ENCODE results near the gene APMAP.
"Not testable (repeated sequence)": the region's sequence is repeated elsewhere in the genome, so short reads cannot be mapped to it uniquely, and the experiment has no call there.

APMAP gene

GRCh38 chr20:25006431-25007167 is 14.0 kb upstream of the APMAP start:
- DNase-seq (ENCODE audit: low read depth) = no peak

- DNase-seq (ENCODE audit: low read depth) = no peak
These were observed 13.1 kb upstream of the APMAP start for GRCh38 chr20:25005661-25006060.

DNA sequence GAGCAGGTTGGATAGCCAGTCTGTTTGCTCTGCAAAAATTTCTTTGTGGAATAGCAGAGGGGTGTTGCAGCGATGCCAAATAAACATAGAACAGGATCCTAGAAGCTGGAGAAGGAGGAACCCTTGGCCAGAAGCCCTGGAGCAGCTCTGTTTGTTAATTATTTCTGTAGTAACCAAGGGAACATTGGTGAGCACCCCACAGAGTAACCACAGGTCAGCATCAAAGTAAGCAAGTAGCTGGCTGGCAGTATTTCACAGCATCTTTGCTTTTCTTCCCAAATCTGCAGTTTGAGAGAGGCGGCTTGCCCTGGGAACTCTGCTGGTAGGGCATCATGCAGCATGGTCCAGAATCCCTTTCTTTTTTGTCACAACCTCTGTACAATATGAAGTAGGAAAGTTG is 12.7 kb upstream of the APMAP start:
- no peak for DNase-seq (ENCODE audit: low read depth)

GRCh38 chr20:25003002-25003401 is 10.5 kb upstream of the APMAP start:
- DNase-seq (ENCODE audit: low read depth) = no peak

GRCh38 chr20:25001323-25001722 is 8.8 kb upstream of the APMAP start:
- not testable (repeated sequence) for DNase-seq (ENCODE audit: low read depth)

DNA sequence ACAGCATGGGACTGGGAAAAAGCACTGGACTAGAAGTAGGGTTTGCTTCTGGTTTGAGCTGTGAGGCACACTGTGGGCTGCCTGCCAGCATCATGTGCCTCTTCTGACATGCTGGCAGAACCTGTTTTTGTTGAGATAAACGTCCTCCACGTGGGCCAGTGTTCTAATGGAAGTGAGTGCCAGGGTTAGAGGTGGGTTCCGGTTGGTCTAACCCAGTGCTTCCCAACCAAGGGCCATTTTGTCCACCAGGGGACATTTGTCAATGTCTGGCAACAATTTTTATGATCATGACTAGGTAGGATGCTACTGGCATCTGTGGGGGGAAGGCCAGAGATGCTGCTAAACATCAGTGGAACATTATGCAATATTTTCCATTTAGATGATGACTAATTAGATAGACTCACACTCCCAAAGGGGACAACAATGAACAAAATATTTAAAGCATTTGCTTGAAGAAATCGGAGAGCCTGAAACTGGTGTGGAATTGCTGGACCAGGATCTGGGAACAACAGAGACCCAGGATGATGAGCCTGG is 7.8 kb upstream of the APMAP start:
- no peak for DNase-seq (ENCODE audit: low read depth)

DNA sequence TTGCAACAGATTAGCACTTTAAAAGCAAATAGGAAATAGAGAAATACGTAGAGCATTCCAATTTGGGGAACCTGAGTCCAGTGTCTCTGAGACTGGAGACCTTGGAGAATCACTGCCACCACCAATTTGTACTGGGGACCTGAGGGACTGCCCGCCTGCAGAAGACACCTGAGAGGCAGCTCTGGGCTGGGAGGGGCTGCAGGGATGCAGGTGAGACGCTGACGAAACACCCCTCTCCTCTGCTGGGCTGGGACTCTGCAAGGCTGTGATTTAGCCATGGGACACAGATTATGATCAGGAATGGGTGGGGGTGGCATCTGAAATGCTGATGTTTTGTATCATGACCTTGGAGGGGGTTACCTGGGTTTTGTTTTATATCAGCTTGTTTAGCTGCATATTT is 7.0 kb upstream of the APMAP start:
- no peak for DNase-seq (ENCODE audit: low read depth)

DNA sequence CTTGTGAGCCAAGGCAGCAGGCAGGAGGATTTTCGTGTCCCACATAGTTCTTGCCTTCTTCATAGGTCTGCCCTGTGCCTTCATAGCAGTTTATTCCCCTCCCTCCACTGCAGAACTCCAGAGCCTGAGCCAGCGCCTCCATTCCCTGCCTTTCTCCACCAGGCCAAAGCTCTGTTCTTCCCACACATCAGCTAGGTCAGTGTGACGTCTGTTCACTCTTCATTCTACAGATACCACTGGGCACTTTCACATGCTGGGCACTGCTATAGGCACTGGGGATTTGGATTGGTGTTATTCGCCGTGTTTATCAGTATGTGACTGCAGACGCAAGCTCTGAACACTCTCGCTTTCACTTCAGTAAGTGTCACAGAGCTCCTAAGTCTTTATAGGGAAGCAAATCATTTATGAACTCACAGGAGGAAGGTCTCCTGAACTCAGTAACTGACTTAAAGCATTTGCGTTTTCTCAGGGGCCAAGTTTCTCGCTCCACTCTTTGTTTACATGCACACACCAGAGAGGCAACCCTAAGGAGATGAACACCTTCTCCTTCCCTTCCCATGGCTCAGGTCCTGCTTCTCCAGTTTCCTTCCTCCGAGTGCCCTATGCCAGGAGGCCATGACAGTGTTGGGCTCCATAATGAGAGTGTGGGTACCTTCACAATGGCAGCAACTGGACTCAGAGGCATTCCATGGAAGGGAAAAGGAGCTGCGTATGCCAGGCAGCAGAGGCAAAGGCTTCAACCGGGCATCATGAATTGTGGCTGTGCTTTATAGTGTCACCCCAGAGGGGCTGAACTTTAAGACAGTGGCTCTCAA is 6.3 kb upstream of the APMAP start:
- DNase-seq (ENCODE audit: low read depth) = no peak

- DNase-seq (ENCODE audit: low read depth) = no peak
These were observed 5.6 kb upstream of the APMAP start for GRCh38 chr20:24998121-24998520.

DNA sequence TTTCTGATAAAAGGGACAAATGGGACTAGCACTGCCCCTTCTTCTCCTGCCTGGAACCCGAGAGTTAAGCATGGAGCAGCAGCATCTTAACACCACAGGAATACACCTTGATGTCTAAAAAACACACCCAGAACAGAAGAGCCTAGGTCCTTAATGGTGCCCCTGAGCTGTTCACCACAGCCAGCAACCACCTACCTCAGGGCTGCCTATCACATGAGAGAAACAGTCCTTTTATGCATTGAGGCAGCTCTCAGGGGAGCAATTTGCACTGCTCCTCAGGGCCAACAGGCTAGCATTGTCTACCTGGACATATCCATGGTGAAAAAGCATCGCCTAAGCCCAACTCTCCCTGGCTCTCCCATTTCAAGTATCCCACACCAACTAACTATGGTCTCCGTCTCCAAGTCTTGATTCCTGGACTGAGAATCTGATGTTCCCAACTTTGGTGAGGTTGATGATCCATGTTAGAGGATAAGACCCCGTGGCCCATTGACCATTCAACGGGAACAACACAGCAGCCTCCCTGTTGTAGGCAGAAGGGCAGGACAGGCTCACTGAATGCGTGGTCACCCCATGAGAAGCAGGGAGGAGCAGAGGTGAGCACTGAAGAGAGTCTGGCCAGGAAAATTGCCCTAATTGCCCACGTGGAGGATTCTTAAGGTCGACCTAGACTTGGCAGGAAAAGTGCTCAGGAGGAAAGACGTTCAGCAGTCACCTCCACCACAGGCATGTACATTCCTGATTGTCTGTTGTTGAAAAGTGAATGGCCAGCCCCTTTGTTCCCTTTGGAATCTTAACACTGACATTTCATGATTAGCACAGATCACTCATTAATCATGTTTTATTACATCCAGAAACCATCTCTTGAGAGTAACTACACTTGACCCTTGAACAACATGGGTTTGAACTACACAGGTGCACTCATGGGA is 4.2 kb upstream of the APMAP start:
- DNase-seq (ENCODE audit: low read depth) = no peak

GRCh38 chr20:24995741-24996448 is 3.3 kb upstream of the APMAP start:
- DNase-seq (ENCODE audit: low read depth) = no peak

GRCh38 chr20:24994470-24995368 is 2.2 kb upstream of the APMAP start:
- peak; percentile 50 for DNase-seq (ENCODE audit: low read depth)

DNA sequence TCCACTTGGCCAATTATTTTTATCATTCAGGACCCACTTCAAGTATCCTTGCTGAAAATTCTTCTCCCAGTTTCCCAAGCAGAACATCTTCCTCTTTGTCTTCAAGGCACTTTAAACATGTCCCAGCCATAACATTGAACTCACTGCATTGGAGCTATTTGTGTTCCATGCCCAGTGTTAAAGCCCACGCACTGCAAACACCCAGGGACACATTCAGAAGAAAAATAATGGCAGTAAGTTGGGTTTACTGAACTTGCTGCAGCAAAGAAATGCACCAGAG is 1.6 kb upstream of the APMAP start:
- DNase-seq (ENCODE audit: low read depth) = no peak

DNA sequence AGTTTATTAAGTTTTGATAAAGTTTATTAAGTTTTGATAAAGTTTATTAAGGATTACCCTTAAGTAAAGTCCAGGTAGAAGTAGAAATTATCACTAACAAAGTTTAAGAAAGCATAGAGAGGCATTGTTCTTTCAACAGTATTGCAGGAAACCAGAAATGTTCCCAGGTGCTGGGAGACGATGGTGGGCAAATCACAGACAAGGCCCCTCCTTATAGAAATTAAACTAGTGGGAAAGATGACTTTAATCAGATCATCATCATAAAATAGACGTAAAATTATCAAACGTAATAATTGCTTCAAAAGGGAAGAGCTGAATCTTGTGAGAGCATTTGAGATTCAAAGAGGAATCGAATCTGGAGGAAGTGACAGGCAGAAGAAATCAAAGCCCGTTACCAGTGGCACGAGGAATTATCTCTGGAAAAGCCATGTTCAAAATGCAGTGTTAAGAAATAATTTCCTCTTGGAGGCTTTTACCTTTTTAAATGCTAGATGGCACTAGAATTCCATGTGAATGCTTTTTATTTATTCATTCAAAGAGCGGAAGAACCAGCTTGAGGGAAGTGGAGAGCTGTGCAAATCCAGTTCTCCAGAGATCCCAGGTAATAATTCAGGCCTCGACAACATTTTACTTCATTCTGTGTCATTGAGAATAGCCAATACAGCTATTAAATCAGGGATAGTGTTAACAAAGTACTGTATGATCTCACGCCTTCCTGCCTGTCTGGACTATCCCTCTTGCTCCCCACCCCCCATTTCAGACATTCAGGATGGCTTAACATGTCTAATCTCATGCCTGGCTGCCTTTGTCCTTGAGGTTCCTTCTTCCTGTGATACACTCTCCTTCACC is 1.0 kb upstream of the APMAP start:
- DNase-seq (ENCODE audit: low read depth) = no peak

- no peak for DNase-seq (ENCODE audit: low read depth)
These were observed 559 bp downstream of the APMAP start for GRCh38 chr20:24991897-24992486.

DNA sequence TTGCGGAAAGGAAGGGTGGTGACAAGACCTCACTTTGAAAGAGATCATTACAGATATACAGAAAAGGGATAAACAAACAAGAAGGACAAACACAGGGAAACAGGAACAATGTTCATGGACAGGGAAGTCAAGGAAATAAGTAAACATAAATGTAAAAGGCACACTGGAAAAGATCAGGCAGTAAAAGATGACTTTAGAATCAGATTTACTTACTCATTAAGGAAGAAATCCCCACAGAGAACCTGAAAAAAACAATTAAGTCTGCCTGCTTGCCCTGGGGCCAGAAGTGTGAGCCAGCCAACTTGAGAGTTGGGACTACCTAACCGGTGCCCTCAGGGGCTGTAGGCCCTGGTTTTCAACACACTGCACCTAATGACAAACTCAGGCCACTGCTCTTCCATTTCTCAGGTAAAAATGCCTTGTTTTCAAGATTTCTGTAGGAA is 1.7 kb downstream of the APMAP start:
- DNase-seq (ENCODE audit: low read depth) = no peak

- no peak for DNase-seq (ENCODE audit: low read depth)
These were observed 3.4 kb downstream of the APMAP start for GRCh38 chr20:24989162-24989561.

- no peak for DNase-seq (ENCODE audit: low read depth)
These were observed 4.4 kb downstream of the APMAP start for GRCh38 chr20:24987873-24988835.

Measured in T-helper 22 cell (primary cell).